Measurements from ENCODE around the gene ADCY1.

Gene ADCY1

DNA sequence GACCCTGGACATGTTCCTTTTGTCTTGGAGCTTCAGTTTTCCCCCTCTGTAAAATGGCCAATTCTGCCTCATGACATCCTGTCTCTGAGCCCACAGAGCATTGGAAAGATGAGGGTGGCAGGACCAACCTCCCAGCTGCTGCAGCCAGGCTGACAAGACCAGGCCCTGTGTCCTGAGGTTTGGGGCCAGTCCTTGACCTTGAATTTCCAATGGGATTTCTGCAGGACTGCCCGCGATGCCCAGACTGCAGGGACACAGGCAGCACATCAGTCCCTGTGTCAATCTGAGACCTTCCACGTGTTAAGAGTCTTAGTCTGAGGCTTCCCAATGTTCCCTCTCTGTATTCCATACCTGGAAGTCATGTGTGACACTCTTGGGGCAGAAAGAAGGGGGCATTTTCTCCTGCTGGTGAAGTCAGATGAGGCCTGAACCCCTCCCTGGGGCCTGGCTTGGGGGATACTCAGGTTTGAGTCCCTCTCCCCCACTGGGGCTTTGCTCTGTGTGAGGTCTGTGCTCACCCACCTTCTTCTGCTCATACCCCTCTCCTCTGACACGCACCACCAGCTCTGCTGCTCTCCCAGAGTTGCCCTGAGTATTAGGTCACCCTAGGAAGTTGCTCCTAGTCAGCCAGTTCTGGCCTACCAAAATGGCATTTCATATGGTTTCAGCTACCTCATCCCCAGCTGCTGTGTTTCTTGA lies 79.2 kb downstream of the ADCY1 start:
- DNase-seq (ENCODE audit: low read depth) = no peak

DNA sequence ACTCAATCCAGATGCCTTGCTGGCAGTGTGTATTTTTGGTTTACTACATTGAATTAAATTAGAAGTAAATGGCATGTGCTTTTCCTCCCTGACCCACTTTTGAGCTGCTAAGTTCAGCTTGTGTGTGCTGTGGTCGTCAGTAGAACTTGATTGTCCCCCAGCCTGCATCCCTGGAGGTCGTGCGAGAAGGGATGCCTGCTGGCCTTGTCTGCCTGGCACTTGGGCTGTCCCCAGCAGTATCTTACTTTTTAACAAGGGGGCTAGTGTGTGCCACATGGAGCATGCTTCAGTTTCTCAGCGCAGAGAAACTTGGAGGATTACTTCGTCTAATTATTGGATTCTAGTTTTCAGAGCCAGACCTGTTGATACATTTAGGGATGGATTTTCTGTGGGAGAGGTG lies 80.2 kb downstream of the ADCY1 start:
- DNase-seq (ENCODE audit: low read depth) = no peak

DNA sequence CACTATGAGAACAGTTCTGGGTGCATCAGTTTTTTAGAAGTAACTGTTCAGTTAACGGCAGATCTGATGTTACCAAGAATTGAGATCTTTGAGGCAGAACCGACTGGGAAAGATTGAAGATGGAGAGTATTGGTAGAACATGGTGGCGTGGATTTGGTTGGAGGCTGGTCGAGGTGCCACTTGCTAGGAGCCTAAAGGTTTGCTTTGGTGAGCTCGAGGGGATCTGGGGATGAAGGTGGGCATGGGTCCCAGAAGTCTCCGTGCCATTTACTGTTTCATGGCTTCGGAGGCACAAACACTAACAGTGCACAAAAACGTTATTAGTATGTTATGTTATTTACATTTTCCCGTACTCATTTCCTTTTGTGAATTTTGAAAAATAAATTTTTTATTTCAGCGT lies 81.4 kb downstream of the ADCY1 start:
- no peak for DNase-seq (ENCODE audit: low read depth)

DNA sequence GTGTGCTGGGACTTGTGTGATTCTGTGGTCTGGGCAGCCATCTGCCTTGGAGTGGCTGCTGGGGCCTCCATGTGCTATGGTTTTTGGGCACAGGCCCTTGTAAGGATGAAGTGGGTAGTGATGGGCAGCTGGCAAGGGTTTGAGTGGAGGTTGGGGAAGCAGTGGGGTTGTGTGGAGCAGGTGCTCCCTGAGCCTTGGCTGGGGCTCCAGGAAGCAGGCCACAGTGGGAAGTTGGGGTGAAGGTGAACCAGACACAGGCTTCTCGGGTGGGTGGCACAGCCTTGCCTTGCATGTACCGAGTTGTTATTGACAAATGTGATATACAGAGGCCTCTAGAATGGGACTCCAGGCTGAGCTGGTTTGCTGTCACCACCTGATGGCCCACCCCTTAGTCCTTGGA lies 82.3 kb downstream of the ADCY1 start:
- DNase-seq (ENCODE audit: low read depth) = no peak

DNA sequence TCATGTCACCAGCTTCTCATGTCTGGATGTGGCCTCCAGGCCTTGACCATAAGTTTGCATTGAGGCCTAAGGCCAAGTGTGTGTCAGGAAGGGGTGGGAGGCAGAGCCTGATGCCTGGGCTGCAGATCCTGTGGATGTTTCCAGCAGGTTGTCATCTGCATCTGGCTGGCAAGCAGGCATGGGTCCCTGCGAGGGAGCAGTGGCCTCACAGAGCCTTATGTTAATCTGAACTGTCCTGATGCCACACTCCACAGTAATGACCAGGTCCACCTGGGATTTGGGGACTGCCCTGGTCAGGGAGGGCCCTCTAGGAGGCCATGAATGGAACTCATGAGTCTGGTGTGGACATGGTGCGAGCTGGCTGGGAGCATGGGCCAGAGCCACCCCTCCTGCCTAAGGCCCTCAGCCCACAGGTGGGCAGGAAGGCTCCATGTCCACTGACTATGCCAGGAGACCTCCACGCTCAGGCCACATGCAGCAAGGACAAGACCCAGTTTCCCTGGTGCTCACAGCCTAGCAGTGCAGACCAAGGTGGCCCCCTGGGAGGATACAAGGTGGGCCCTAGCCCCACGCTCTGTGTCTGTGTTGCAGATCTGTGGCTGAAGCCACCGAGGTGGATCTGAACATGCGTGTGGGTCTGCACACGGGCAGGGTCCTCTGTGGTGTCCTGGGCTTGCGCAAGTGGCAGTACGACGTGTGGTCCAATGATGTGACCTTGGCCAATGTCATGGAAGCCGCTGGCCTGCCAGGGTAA lies 83.1 kb downstream of the ADCY1 start:
- DNase-seq (ENCODE audit: low read depth) = no peak

DNA sequence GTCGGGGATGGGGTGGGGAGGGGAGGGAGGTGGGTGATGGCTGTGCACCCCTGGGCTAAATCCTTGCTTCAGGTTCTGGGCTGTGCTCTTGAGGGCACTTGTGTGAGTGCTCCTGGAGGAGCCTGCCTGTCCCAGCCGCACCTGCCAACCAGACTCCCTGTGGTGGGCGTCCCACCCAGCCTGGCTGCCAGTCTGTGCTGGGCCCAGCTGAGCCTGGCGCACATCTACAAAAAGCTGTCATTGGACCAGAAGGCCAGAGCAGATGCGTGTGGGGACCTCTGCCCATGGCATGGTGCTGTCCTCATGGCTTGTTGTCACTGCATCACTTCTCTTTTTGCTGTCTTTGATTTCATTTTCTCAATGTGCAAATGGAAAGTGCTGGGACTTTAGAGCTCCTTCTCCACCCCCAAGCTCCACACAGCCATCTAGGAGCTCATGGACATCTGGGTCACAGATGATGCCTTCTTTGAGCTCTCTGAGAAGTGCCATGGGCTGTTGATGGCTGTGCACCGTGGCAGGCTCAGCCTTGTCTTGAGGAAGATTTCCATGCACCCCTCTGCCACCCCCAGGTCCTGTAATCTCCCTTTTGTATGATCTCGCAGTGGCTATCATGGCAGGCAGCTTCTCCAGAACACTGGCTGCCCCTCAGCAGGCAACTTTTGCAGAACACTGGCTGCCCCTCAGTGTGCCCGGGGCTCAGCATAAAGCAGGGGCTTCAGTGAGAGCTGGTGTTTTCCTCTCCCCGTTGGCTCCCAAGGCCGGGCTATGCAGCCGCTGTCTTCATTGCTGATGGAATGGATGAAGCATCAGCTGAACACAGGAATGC lies 83.9 kb downstream of the ADCY1 start:
- no peak for DNase-seq (ENCODE audit: low read depth)

DNA sequence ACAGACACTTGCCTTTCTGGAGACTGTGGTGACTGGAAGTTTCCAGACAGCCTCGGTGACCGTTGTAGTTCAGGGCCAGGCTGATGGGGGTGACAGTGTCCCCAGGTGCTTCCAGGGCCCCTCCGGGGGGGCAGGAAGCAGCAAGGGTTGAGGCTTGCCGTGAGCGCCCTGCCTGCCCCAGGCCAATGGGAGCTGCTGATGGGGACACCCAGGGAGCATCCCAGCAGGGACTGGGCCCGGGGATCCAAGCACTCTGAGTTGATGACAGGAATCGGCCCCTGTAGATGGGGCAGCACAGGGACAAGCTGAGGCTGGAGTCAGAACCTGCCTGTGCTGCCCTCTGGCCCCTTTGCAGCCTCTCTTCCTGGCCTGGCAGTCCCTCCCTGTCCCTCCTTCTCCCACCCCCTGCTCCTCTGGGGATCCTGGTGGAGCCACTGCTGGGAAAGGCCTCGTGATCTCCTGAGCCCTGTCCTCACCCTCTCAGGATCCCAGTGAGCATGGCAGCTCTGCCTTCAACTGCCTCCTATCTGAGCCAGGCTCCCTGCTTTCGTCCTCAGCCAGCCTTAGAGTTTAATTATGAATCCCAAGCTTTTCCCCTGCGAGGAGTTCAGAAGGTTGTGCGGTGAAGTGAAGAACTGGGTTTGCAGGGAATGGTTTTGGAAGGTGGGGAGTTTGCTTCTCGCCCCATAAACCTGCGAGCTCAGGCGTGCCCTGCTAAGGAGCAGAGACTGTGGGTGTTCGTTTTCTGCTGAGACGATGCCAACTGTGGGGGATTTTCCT lies 84.7 kb downstream of the ADCY1 start:
- no peak for DNase-seq (ENCODE audit: low read depth)

DNA sequence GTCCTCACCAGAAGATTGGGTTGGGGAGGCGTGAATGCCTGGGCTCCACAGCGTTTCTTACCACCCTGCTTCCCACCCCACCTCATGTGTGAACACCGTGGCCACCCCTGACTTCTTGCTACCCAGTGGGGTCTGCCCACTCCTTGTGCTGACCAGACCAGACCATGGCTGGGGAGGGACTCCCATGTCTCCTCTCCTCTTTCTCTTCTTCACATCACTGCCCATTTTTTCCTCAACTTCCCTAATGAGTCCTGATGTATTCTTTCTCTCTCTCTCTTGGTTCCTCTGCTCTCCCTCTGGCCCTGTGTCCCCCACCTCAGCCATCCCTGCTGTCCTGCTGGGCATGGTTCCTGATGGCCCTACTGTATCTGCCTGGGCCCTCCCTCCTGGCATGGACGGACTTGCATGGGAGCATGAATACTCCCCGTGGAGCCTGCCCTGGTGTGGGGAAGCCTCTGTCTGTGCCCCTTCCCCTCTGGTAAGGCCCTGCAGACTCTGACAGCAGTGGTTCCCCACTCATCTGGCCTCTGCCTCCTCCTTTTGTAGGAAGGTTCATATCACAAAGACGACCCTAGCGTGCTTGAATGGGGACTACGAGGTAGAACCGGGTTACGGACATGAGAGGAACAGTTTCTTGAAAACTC lies 85.5 kb downstream of the ADCY1 start:
- DNase-seq (ENCODE audit: low read depth) = no peak

DNA sequence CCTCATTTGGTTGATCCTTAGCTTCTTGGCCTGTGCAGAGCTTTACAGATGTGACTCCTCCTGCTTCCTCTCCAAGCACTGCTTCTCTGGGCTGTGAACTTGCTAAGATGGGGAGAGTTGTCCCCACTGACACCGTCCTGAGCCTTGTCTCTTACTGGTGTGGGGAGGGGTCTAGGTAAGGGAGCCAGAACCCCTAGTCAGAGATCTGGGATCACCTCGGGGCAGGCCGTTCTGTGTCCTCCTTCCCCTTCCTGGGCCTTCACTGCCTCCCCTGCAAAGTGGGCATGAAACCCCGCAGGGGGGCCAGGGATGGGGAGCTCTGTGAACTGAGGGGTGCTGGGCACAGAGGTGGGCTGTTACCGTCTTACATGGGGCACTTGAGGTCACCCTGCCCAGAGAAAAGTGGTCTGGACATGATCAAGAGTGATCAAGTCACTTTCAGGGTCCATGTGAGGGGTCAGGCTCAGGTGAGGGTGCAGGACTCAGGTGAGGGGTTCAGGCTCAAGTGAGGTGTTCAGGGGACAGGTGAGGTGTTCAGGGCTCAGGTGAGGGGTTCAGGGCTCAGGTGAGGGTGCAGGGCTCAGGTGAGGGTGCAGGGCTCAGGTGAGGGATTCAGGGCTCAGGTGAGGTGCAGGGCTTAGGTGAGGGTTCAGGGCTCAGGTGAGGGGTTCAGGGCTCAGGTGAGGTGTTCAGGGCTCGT lies 86.2 kb downstream of the ADCY1 start:
- no peak for DNase-seq (ENCODE audit: low read depth)

DNA sequence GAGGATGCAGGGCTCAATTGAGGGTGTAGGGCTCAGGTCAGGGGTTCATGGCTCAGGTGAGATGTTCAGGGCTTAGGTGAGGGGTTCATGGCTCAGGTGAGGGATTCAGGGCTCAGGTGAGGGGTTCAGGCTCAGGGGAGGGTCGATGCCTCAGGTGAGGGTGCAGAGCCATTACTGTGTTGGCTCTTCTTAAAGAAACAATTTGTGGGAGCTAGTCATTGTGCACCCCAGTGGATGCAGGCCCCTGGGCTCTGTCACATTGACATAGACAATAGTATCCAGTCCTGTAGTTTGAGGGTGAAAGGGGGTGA lies 86.7 kb downstream of the ADCY1 start:
- DNase-seq (ENCODE audit: low read depth) = no peak

DNA sequence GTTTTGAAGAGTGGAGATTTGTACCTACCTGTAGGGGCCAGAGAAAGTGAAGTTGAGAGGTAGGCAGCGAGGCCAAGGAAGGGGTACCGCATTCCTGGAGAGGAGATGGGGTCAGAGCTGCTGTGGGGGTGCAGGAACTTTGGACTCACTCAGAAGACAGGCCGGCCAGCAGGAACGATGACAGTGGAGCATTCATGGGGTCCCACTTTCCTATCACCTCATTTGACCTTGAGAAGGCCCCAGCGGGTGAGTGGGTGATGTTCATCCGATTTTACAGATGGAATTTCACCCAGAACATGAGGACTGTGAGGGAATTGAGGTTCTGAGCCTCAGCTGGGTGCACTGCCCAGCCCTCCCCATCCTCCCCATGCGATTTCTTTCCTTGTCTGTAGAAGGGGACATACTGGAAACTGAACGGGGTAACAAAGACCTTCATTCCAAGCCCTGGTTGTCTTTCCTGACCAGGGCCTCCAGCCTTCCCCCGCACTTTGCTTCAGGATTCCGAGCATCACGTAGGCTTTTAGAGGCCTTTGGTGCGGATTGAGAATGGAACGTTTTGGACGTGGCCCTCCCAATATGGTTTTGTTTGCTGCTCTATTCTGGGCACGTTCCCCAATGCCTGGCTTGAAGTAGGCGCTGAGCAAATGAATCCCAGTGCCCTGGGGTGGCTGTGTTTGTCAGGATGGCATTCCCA lies 87.3 kb downstream of the ADCY1 start:
- no peak for DNase-seq (ENCODE audit: low read depth)

DNA sequence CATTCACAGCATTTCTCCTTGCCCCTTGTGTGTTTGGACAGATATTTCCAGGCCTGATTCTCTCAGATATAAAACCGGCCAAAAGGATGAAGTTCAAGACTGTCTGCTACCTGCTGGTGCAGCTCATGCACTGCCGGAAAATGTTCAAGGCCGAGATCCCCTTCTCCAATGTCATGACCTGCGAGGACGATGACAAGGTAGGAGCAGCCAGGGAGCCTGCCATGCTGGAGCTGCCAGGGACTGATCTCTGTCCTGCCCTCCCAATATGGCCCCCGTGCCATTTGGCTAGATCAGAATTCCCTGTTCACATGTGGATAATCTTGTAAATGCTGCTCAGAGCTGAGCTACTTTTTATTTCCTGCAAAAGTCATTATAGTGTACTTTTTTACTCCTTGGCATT lies 87.8 kb downstream of the ADCY1 start:
- no peak for DNase-seq (ENCODE audit: low read depth)

DNA sequence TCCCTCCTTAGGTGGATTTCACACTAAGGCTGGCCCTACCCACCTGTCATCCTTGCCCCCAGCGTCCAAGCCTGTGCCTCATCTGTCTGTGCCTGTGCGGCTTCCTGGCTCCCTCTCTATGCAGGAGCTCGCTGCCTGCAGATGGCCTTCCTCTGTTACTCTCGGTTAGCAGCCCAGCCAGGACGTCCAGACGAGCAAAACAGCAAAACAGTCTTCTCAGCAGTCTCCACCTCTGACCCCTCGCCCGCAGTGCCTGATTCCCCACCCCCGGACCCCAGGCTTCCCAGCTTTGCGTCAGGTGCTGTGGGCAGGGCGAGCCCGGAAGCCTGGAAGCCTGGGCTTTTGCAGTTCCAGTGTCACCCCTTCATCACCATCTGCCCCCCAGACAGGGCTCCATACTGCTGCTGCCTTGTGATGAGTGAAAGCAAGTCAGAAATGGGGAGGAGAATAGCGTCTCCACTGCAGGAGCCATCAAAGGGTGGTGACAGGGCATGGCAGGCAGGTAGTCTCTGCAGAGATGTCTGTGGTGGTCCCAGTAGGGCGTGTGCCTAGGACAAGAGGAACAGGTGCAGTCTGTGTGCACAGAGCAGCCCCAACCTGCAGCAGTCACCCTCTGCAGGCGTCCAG lies 88.5 kb downstream of the ADCY1 start:
- no peak for DNase-seq (ENCODE audit: low read depth)

DNA sequence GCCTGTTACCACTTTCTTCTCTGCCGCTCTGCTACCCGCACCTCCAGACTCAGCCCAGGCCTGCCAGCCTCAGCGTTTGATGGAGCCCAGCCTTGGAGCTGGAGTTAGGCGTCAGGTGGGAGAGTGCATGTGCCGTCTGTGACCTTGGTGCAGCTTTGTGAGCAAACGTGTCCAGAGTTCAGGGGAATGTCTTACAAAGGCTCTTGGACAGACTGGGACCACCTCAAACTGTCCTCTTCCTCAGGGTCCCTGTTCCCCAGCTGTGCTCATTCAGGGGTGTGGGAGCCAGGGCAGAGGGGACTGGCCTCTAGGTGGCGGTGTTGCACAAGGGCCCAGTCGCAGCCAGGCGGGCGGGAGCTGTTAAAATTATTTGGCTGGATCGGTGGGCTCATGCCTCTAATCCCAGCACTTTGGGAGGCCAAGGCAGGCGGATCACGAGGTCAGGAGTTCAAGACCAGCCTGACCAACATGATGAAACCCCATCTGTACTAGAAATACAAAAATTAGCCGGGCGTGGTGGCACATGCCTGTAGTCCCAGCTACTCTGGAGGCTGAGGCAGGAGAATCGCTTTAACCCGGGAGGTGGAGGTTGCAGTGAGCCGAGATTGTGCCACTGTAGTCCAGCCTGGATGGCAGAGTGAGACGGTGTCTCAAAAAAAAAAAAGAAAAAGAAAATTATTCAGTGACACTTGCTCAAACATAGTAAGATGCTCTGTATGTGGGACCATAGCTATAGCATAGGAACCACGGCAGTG lies 89.2 kb downstream of the ADCY1 start:
- DNase-seq (ENCODE audit: low read depth) = no peak

DNA sequence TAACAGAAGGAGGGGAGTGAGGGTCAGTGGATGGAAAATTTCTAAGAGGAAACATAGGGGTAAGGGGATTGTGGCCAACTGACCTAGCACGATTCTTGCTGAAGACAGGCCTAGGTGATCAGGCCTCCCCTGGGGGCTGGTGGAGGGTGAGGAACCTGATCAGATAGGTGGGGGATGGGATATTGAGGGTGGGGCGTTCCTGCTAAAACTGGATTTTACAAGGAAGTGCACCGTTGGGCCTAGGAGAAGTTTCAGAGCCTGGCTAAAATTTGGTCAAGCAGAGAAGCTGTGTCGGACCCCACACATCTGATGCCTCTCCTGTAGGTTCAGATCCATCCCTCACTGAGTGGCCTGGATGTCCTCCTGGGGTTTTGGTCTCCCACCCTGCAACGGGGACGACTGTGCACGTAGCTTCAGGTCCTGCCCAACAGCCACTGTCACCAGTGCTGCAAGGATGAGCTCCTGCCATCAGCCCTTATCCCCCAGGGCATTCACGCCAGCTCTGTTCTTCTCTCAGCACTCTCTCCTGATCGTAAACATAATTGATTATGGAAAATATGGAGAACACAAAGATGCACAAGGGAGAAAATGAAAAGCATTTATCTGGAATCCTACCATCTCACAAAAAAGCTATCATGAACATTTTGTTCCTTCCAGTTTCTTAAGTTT lies 89.9 kb downstream of the ADCY1 start:
- no peak for DNase-seq (ENCODE audit: low read depth)

DNA sequence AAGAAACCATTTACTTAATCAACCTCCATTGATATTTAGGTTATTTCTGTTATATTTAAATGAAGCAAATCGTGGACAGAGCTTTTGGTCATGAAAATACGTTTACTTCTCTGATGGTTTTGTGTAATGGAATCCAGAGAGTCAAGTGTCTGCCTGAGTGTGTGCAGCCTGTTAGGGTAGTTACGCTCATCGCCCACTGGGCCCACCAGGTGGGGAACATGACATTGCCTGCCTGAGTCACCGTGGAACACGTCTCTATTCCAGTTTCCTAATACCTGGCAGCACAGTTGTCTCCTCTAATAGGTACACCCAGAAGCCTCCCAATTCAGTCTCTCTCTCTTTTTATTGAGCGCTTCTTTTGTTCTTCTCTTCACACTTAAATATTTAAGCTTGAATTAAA lies 91.0 kb downstream of the ADCY1 start:
- no peak for DNase-seq (ENCODE audit: low read depth)

DNA sequence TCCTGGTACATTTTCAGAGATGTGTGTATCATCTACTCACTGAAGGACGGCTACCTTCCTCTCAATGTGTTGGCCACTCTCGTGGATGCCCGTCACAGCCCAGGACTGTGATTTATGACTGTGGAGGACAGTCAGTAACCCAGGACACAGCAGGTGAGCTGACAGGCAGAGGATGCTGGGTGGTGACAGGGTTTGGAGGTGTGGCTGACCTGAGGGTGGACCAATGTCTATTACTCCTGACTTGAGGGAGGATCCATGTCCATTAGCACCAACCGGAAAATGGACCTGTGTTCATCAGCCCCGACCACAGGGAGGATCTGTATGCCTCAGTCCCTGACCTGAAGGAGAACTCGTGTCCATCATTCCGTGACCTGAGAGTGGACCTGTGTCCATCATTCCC lies 96.1 kb downstream of the ADCY1 start:
- DNase-seq (ENCODE audit: low read depth) = no peak

DNA sequence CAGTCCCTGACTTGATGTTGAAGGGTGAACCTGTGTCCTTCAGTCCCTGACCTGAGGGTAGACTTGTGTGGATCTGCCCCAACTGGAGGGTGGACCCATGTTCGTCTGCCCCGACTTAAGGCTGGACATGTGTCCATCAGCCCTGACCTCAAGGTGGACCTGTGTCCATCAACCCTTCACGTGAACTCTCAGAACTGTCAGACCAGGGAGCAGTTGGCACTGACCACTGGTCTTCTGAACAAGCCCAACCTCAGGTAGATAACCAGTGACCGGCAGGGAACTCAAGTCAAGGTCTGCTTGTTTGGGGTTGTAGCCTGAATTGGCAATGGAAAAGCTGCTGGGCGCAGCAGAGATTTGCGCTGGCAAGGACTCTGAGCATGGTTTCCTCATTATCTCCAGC lies 96.5 kb downstream of the ADCY1 start:
- DNase-seq (ENCODE audit: low read depth) = no peak

All from fibroblast of gingiva (primary cell).